HG03060 (cell line): ENCODE data around the gene ACHE.
"Not testable (repeated sequence)": the region's sequence is repeated elsewhere in the genome, so short reads cannot be mapped to it uniquely, and the experiment has no call there.

ENCODE experiments used
- ATAC-seq: cut with Tn5 transposase; IDR thresholded peaks from one replicate; pipeline ENCODE4 v1.9.1; 2021; ENCODE audit warnings: low read depth, moderate number of reproducible peaks; ENCODE audit not compliant: unreplicated experiment

The ACHE gene

GRCh38 chr7:100895701-100895955, at the start of gene ACHE:
ACHE (minus strand) TSS chr7:100895888; CDS start chr7:100894232, 1,656 bp downstream.
- no peak for ATAC-seq

- no peak for ATAC-seq
These were observed 48.5 kb upstream of the ACHE start for GRCh38 chr7:100944138-100944537.

GRCh38 chr7:100943693-100944092, 48.0 kb upstream of the ACHE start:
- no peak for ATAC-seq

GRCh38 chr7:100942045-100942774, 46.5 kb upstream of the ACHE start:
- ATAC-seq: no peak

- ATAC-seq: not testable (repeated sequence)
These were observed 40.5 kb upstream of the ACHE start for GRCh38 chr7:100936167-100936566.

GRCh38 chr7:100935381-100935780, 39.7 kb upstream of the ACHE start:
- not testable (repeated sequence) for ATAC-seq

- ATAC-seq: no peak
These were observed 38.0 kb upstream of the ACHE start for GRCh38 chr7:100933734-100934133.

- no peak for ATAC-seq
These were observed 34.1 kb upstream of the ACHE start for GRCh38 chr7:100929808-100930174.

GRCh38 chr7:100923616-100924015, 27.9 kb upstream of the ACHE start:
- not testable (repeated sequence) for ATAC-seq

- no peak for ATAC-seq
These were observed 25.4 kb upstream of the ACHE start for GRCh38 chr7:100921039-100921438.

- not testable (repeated sequence) for ATAC-seq
These were observed 24.2 kb upstream of the ACHE start for GRCh38 chr7:100919779-100920437.

GRCh38 chr7:100919335-100919734, 23.6 kb upstream of the ACHE start:
- not testable (repeated sequence) for ATAC-seq

GRCh38 chr7:100914879-100915447, 19.3 kb upstream of the ACHE start:
- no peak for ATAC-seq

GRCh38 chr7:100914208-100914878, 18.7 kb upstream of the ACHE start:
- ATAC-seq: no peak

GRCh38 chr7:100911484-100911883, 15.8 kb upstream of the ACHE start:
- no peak for ATAC-seq

GRCh38 chr7:100910443-100910842, 14.8 kb upstream of the ACHE start:
- ATAC-seq: not testable (repeated sequence)

- ATAC-seq: no peak
These were observed 12.8 kb upstream of the ACHE start for GRCh38 chr7:100908512-100908911.

GRCh38 chr7:100902638-100903037, 7.0 kb upstream of the ACHE start:
- no peak for ATAC-seq

GRCh38 chr7:100901921-100902332, 6.2 kb upstream of the ACHE start:
- ATAC-seq: no peak

- no peak for ATAC-seq
These were observed 5.3 kb upstream of the ACHE start for GRCh38 chr7:100900978-100901377.

GRCh38 chr7:100899432-100899831, 3.7 kb upstream of the ACHE start:
- no peak for ATAC-seq
